Gastrocnemius medialis (tissue), 4 donors: ENCODE measurements around the gene PNRC1.

Experiments used
- CTCF ChIP-seq, 5 experiments: fragments of 450-650 bp in 3 of 5; fragments of 200-600 bp in 2 of 5; sonication (generic) in 2 of 5; IDR thresholded peaks in 4 of 5; conservative IDR thresholded peaks in 1 of 5; 1 replicate in 4 of 5; 2 replicates in 1 of 5; pipeline ENCODE4 v1.5.1; 2016 to 2019; ENCODE audit warnings: antibody characterized with exemption in 5 of 5, mild to moderate bottlenecking in 3 of 5, moderate library complexity in 3 of 5
- POLR2A ChIP-seq, 2 donors: fragments of 450-650 bp; IDR thresholded peaks; one replicate each; pipeline ENCODE4 v1.6.1; 2017; ENCODE audit warnings: antibody characterized with exemption in 2 of 2, mild to moderate bottlenecking in 2 of 2, moderate library complexity in 2 of 2

- TF ChIP-seq CTCF (IDR thresholded peaks at IDR 0.05 in 4 of 5, conservative IDR thresholded peaks at IDR 0.05 in 1 of 5) (no peak), POLR2A (IDR thresholded peaks at IDR 0.05) (no peak)
Measured at GRCh38 chr6:89067796-89068195, 12.8 kb upstream of the PNRC1 start.
